ENCODE measurements around the gene ARL17B.
"Not testable (repeated sequence)": the region's sequence is repeated elsewhere in the genome, so short reads cannot be mapped to it uniquely, and the experiment has no call there.

DNA sequence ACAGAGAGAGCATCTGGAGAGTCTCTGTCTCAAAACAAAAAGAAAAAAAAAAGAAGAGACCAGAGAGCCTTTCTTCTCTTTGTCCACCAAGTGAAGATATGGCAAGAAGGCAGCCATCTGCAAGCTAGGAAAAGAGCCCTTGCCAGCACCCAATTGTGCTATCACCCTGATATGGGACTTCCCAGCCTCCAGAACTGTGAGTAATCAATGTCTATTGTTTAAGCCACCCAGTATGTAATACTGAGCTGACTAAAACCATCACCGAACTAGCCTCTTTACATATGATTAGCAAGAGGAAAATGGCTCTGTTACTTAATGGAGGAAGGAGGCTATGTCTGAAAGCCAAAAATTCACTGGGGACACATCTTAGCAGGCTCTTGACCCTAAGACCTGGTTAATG is 105.2 kb downstream of the ARL17B start:
- TF ChIP-seq, protein P1, sequence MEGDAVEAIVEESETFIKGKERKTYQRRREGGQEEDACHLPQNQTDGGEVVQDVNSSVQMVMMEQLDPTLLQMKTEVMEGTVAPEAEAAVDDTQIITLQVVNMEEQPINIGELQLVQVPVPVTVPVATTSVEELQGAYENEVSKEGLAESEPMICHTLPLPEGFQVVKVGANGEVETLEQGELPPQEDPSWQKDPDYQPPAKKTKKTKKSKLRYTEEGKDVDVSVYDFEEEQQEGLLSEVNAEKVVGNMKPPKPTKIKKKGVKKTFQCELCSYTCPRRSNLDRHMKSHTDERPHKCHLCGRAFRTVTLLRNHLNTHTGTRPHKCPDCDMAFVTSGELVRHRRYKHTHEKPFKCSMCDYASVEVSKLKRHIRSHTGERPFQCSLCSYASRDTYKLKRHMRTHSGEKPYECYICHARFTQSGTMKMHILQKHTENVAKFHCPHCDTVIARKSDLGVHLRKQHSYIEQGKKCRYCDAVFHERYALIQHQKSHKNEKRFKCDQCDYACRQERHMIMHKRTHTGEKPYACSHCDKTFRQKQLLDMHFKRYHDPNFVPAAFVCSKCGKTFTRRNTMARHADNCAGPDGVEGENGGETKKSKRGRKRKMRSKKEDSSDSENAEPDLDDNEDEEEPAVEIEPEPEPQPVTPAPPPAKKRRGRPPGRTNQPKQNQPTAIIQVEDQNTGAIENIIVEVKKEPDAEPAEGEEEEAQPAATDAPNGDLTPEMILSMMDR (IDR thresholded peaks at IDR 0.05), result not testable (repeated sequence)
- TF ChIP-seq POLR2A (IDR thresholded peaks at IDR 0.05), result not testable (repeated sequence)
